IMR-90 (cell line): ENCODE data around the gene ITPK1. TPM values are rescaled to one million over a fixed set of nuclear protein-coding genes. Genes with fewer than 3 reads are reported as not detected.

Experiments
- ATAC-seq: fragments of 200-7000 bp; cut with Tn5 transposase; 2 replicates; pipeline ENCODE4 v1.9.1; 2020; ENCODE audit warnings: low read depth, mild to moderate bottlenecking, moderate library complexity
- BruUV-seq: library from RNA; stranded (reverse); fragments of 400-500 nt; replicated peaks from 2 replicates; lab custom pipeline; 2021; lab: Mats Ljungman, UMichigan
- CTCF ChIA-PET: fragments of 300-600 bp; formaldehyde crosslinking; extraction: SDS; loops from one replicate; lab custom pipeline; 2021; ENCODE audit warnings: antibody characterized with exemption; lab: Yijun Ruan, JAX
- POLR2A ChIA-PET: fragments of 300-600 bp; sonication (Branson Sonifier 250); formaldehyde crosslinking; loops from one replicate; lab custom pipeline; 2022; ENCODE audit warnings: antibody characterized with exemption; ENCODE audit not compliant: unreplicated experiment; lab: Charles Lee
- DNase-seq: peaks from one replicate; pipeline ENCODE4 v3.0.0; 2013
- H2AFZ ChIP-seq: replicated peaks from 2 replicates; pipeline ENCODE3; 2013; ENCODE audit warnings: low read length, mild to moderate bottlenecking; ENCODE audit not compliant: poor library complexity
- H2AK5ac ChIP-seq: 2 replicates; pipeline ENCODE4 v1.6.1; 2013; ENCODE audit warnings: low read depth, low read length, inconsistent platforms
- H2AK9ac ChIP-seq: replicated peaks from 2 replicates; pipeline ENCODE3; 2013; ENCODE audit warnings: mild to moderate bottlenecking, low read depth, low read length, moderate library complexity; ENCODE audit not compliant: poor library complexity
- H2BK120ac ChIP-seq: 2 replicates; pipeline ENCODE4 v1.6.1; 2013; ENCODE audit warnings: low read depth, low read length, inconsistent platforms
- H2BK15ac ChIP-seq: 3 replicates; pipeline ENCODE4 v1.6.1; 2013; ENCODE audit warnings: low read depth, low read length, inconsistent platforms
- H2BK20ac ChIP-seq: 2 replicates; pipeline ENCODE4 v1.6.1; 2013; ENCODE audit warnings: low read depth, mild to moderate bottlenecking, inconsistent platforms, low read length, moderate library complexity
- H2BK5ac ChIP-seq: 2 replicates; pipeline ENCODE4 v1.6.1; 2013; ENCODE audit warnings: mild to moderate bottlenecking, low read depth, low read length, inconsistent platforms; ENCODE audit not compliant: poor library complexity, severe bottlenecking
- H3K14ac ChIP-seq: replicated peaks from 2 replicates; pipeline ENCODE4 v1.6.1; 2013; ENCODE audit warnings: low read depth, low read length, inconsistent platforms
- H3K18ac ChIP-seq: 2 replicates; pipeline ENCODE4 v1.6.1; 2013; ENCODE audit warnings: low read depth, low read length, control low read depth
- H3K23ac ChIP-seq: 2 replicates; pipeline ENCODE4 v1.6.1; 2013; ENCODE audit warnings: low read depth, low read length, inconsistent platforms
- H3K27ac ChIP-seq: 2 replicates; pipeline ENCODE4 v1.5.1; 2013; ENCODE audit warnings: mild to moderate bottlenecking, control low read depth, low read length; ENCODE audit not compliant: insufficient read depth
- H3K27me3 ChIP-seq: 2 replicates; pipeline ENCODE4 v1.6.1; 2013; ENCODE audit warnings: low read length; ENCODE audit not compliant: control insufficient read depth, insufficient read depth
- H3K36me3 ChIP-seq: 2 replicates; pipeline ENCODE4 v1.6.1; 2013; ENCODE audit warnings: low read length, mixed read lengths; ENCODE audit not compliant: control insufficient read depth, insufficient read depth
- H3K4ac ChIP-seq: 2 replicates; pipeline ENCODE4 v1.6.1; 2013; ENCODE audit warnings: low read depth, low read length, inconsistent platforms
- H3K4me1 ChIP-seq: 2 replicates; pipeline ENCODE4 v1.6.1; 2013; ENCODE audit warnings: low read length, mixed read lengths; ENCODE audit not compliant: control insufficient read depth, insufficient read depth
- H3K4me2 ChIP-seq: 2 replicates; pipeline ENCODE4 v1.6.1; 2013; ENCODE audit warnings: low read depth, mild to moderate bottlenecking, control low read depth, low read length, moderate library complexity
- H3K4me3 ChIP-seq: 2 replicates; pipeline ENCODE4 v1.5.1; 2013; ENCODE audit warnings: low read depth, mild to moderate bottlenecking, control low read depth, low read length, moderate library complexity; ENCODE audit not compliant: insufficient read depth
- H3K56ac ChIP-seq: 2 replicates; pipeline ENCODE4 v1.6.1; 2013; ENCODE audit warnings: low read length, inconsistent platforms; ENCODE audit not compliant: insufficient read depth; ENCODE audit errors: extremely low read depth
- H3K79me1 ChIP-seq, 2 experiments: 2 replicates each; pipeline ENCODE4 v1.6.1; 2013; ENCODE audit warnings: low read length in 2 of 2, inconsistent platforms in 1 of 2, low read depth in 1 of 2
- H3K9ac ChIP-seq: 2 replicates; pipeline ENCODE4 v1.6.1; 2013; ENCODE audit warnings: low read depth, low read length, control low read depth
- H3K9me1 ChIP-seq: 2 replicates; pipeline ENCODE4 v1.6.1; 2013; ENCODE audit warnings: low read length, inconsistent platforms; ENCODE audit not compliant: insufficient read depth
- H3K9me3 ChIP-seq: 2 replicates; pipeline ENCODE4 v1.6.1; 2013; ENCODE audit warnings: low read length; ENCODE audit not compliant: control insufficient read depth, insufficient read depth
- H4K20me1 ChIP-seq: 2 replicates; pipeline ENCODE4 v1.6.1; 2013; ENCODE audit warnings: low read length, inconsistent platforms; ENCODE audit not compliant: insufficient read depth
- H4K5ac ChIP-seq: 2 replicates; pipeline ENCODE4 v1.6.1; 2013; ENCODE audit warnings: mild to moderate bottlenecking, low read depth, low read length, control low read depth
- H4K8ac ChIP-seq, 2 experiments: 2 replicates each; pipeline ENCODE4 v1.6.1; 2013; ENCODE audit warnings: low read depth in 2 of 2, low read length in 2 of 2, control low read depth in 1 of 2, inconsistent platforms in 1 of 2
- H4K91ac ChIP-seq: 2 replicates; pipeline ENCODE4 v1.6.1; 2013; ENCODE audit warnings: low read depth, low read length, inconsistent platforms; ENCODE audit not compliant: insufficient read depth
- BHLHE40 ChIP-seq: fragments of 150-350 bp; IDR thresholded peaks from 2 replicates; pipeline ENCODE4 v1.6.1; 2016; ENCODE audit warnings: mild to moderate bottlenecking, low read depth, low read length
- CEBPB ChIP-seq: IDR thresholded peaks from 2 replicates; pipeline ENCODE4 v1.6.1; 2012; ENCODE audit warnings: low read depth, low read length, improper control_type of control experiment
- RCOR1 ChIP-seq: IDR thresholded peaks from 2 replicates; pipeline ENCODE4 v1.6.1; 2012; ENCODE audit warnings: mild to moderate bottlenecking, low read length, improper control_type of control experiment; ENCODE audit not compliant: insufficient replicate concordance
- USF2 ChIP-seq: fragments of 150-350 bp; IDR thresholded peaks from 2 replicates; pipeline ENCODE4 v1.6.1; 2017; ENCODE audit warnings: mild to moderate bottlenecking, antibody characterized with exemption, low read length, low read depth
- WGBS, 2 experiments: methylation state at CpG; one replicate each; pipeline versions ENCODE4 v1.1.5 to v1.1.7; 2013; ENCODE audit warnings: missing lambda C conversion rate in 2 of 2; ENCODE audit not compliant: insufficient read length in 1 of 2; ENCODE audit errors: extremely low coverage in 2 of 2; 5-methylcytosine and 5-hydroxymethylcytosine counted together
- dilution Hi-C: fragments of 300-500 bp; cut with HindIII; formaldehyde crosslinking; loops from one replicate; pipeline ENCODE4 v1.14.3; 2018; ENCODE audit warnings: low sequenced_read_pairs; ENCODE audit not compliant: unreplicated experiment
- in situ Hi-C: fragments of 300-500 bp; cut with MboI; formaldehyde crosslinking; loops from 3 replicates; pipeline ENCODE4 v1.14.3; 2019; ENCODE audit warnings: low sequenced_read_pairs, inconsistent platforms, mixed read lengths
- intact Hi-C: fragments of 100-400 bp; cut with micrococcal nuclease; formaldehyde crosslinking; loops from 2 replicates; pipeline ENCODE4 v1.10.0; 2022
- polyA plus RNA-seq, 3 experiments: library from polyadenylated mRNA; depleted of rRNA; stranded (reverse); fragments of >200 nt; gene quantifications; 2 replicates each; pipeline ENCODE4 v1.2.3, GENCODE V29; 2012; ENCODE audit warnings: low replicate concordance in 1 of 3
- total RNA-seq: library from RNA; depleted of rRNA; stranded (reverse); fragments of >200 nt; gene quantifications from 2 replicates; pipeline ENCODE4 v1.2.3, GENCODE V29; 2012
- TF ChIP-seq, protein P1 (sequence below): conservative IDR thresholded peaks from 2 replicates; pipeline ENCODE4 v1.5.1; 2012; ENCODE audit warnings: mild to moderate bottlenecking, low read depth, low read length, improper control_type of control experiment

ITPK1 gene
- total and polyA plus RNA-seq, 2 of the 4 experiments (the other 2 are of a cell fraction): 21.7 to 26.9 TPM

GRCh38 chr14:93011141-93011529 lies 104.6 kb downstream of the ITPK1 start:
- in situ Hi-C loops: no loop called here
- no peak overlapping the region for H2BK20ac ChIP-seq
- H2BK120ac ChIP-seq: no peak overlapping the region
- H4K5ac ChIP-seq: no peak overlapping the region
- TF ChIP-seq USF2 (no peak), CEBPB (no peak), BHLHE40 (no peak), RCOR1 (no peak)
- TF ChIP-seq, protein P1, sequence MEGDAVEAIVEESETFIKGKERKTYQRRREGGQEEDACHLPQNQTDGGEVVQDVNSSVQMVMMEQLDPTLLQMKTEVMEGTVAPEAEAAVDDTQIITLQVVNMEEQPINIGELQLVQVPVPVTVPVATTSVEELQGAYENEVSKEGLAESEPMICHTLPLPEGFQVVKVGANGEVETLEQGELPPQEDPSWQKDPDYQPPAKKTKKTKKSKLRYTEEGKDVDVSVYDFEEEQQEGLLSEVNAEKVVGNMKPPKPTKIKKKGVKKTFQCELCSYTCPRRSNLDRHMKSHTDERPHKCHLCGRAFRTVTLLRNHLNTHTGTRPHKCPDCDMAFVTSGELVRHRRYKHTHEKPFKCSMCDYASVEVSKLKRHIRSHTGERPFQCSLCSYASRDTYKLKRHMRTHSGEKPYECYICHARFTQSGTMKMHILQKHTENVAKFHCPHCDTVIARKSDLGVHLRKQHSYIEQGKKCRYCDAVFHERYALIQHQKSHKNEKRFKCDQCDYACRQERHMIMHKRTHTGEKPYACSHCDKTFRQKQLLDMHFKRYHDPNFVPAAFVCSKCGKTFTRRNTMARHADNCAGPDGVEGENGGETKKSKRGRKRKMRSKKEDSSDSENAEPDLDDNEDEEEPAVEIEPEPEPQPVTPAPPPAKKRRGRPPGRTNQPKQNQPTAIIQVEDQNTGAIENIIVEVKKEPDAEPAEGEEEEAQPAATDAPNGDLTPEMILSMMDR: no peak
- H3K27ac ChIP-seq: no peak overlapping the region
- ChIA-PET CTCF (no interaction called here), POLR2A (no interaction called here)
- no peak overlapping the region for H2BK5ac ChIP-seq
- H2AK9ac ChIP-seq: no peak overlapping the region
- no peak overlapping the region for H3K4me2 ChIP-seq
- BruUV-seq: no TSS peak
- peaks cover 4% of the 10 kb centered on the region; the same call in 1 of the 2 replicates for H3K9me1 ChIP-seq
- no peak overlapping the region for H2AFZ ChIP-seq
- no peaks in the 10 kb centered on the region; the same call in none of the 2 replicates for H4K20me1 ChIP-seq
- no peak overlapping the region for H3K56ac ChIP-seq
- intact Hi-C loops: no loop called here
- H3K79me1 ChIP-seq: no peaks in the 10 kb centered on the region
- no CpG with 5 or more reads among the region's 10 CpGs for WGBS, 2 experiments
- no peak overlapping the region for H3K9ac ChIP-seq
- no peak overlapping the region for H4K8ac ChIP-seq
- H2BK15ac ChIP-seq: no peak overlapping the region
- no peak overlapping the region for H3K18ac ChIP-seq
- H3K4me1 ChIP-seq: peaks cover 6% of the 10 kb centered on the region; the same call in 1 of the 2 replicates
- H3K4ac ChIP-seq: no peak overlapping the region
- no peak overlapping the region for H3K14ac ChIP-seq
- no peaks in the 10 kb centered on the region for H3K36me3 ChIP-seq
- H2AK5ac ChIP-seq: no peak overlapping the region
- H3K27me3 ChIP-seq: no peaks in the 10 kb centered on the region
- no peak overlapping the region for H4K91ac ChIP-seq
- H3K9me3 ChIP-seq: no peaks in the 10 kb centered on the region
- DNase-seq (no peak), ATAC-seq (no peak)
- H3K4me3 ChIP-seq: no peak overlapping the region
- dilution Hi-C loops: no loop called here
- H3K23ac ChIP-seq: no peak overlapping the region
